Measurements from ENCODE around the gene CREM.

The CREM gene

GRCh38 chr10:35135861-35136260, 9.2 kb downstream of the CREM start:
- DNase-seq (ENCODE audit: low read depth in 3 of 3): no peak

- DNase-seq (ENCODE audit: low read depth in 3 of 3): no peak
Observed at GRCh38 chr10:35136263-35136815, 9.7 kb downstream of the CREM start.

DNA sequence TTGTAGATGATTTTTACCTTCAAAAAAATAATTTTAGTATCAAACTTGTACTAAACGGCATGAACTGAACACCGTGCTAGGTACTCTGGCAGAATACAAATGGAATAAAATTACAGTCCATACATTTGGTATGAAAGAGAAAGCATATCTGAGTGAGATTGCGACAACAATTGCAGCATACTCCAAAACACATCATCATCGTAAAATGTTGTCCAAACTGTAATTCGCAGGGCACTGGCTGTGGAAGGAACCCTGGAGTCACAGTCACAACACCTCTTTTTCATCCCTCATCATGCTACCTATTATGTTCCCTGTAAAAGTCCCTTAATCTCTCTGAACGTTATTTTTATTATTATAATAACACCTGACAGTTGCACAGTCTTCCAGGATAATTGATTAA, 13.5 kb downstream of the CREM start:
- DNase-seq (ENCODE audit: low read depth in 3 of 3): no peak

DNA sequence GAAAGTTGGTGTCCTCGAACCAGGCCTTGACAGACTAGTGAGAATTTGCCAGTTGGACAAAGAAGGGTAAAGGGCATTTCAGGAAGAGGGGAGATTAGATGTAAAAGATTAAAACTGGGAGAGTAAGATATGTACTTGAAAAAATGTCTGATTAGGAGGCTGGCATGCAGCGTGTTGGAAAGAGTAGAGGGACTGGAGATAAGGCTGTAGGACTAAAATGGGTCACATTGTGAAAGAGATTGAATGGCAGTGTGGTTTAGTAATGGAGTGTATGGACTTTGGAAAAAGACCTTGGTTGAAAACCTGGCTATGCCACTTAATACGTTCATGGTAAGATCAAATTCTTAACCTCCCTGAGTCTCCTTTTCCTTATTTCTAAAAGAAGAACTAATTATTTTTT, 14.1 kb downstream of the CREM start:
- no peak for DNase-seq (ENCODE audit: low read depth in 3 of 3)

DNA sequence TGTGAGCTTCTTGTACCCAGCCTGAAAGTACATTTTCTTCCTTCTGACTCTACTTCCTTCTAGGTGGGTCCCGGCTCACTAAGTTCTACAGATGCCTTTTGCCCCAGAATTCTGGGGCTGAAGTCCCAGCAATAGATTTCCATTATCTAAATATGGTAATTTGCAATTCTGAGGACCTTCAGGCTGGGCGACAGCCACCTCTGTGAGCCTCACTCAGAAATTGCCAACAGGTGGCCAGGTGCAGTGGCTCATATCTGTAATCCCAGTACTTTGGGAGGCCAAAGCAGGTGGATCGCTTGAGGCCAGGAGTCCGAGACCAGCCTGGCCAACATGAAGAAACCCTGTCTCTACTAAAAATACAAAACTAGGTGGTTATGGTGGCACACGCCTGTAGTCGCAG, 23.7 kb downstream of the CREM start:
- DNase-seq (ENCODE audit: low read depth in 3 of 3): no peak

GRCh38 chr10:35152992-35153391, 26.3 kb downstream of the CREM start:
- DNase-seq (ENCODE audit: low read depth in 3 of 3): no peak

DNA sequence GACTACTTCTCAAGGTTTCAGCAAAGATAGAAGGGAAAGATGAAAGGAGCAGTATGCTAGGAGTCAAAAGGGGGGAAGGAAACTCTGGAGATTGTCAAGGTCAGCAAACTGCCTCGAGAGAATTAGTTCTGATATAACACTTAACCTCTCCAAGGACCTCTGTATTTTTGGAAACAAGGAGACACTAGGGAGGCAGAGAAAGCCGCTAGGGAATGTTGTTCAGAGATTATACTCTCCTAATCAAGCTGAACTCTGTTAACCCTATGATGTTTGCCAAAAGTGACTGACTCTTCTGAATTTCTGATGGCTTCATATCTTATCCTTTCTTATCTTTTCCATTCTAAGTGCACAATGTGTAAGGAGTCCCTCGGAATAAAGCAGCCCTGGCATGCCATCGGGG, 27.1 kb downstream of the CREM start:
- DNase-seq (ENCODE audit: low read depth in 3 of 3): no peak

DNA sequence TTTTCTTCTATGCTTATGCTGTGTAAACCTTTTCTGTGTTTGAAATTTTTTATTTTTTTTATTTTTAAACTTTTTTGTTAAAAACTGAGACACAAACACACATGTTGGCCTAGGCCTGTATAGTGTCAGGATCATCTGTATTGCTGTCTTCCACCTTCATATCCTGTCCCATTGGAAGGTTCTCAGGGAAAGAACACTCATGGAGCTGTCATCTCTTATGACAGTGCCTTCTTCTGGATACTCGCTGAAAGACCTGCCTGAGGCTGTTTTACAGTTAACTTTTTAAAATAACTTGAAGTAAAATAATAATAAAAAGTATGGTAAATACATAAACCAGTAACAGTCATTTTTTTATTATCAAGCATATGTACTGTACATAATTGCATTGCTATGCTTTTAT, 34.1 kb downstream of the CREM start:
- DNase-seq (ENCODE audit: low read depth in 3 of 3): no peak

DNA sequence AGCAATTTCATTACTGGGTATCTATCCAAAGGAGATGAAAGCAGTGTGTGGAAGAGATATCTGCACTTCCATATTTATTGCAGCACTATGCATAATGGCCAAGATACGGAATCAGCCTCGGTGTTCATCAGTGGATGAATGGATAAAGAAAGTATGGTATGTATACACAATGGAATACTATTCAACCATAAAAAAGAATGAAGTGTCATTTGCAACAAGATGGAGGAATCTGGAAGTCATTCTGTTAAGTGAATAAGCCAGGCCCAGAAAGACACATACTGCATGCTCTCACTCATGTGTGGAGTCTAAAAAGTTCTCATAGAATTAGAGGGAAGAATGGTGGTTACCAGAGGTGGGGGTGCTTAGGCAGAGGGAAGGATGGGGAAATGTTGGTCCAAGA, 35.3 kb downstream of the CREM start:
- no peak for DNase-seq (ENCODE audit: low read depth in 3 of 3)

- no peak for DNase-seq (ENCODE audit: low read depth in 3 of 3)
Observed at GRCh38 chr10:35165136-35165535, 38.5 kb downstream of the CREM start.

- DNase-seq (ENCODE audit: low read depth in 3 of 3): no peak
Observed at GRCh38 chr10:35165811-35166210, 39.2 kb downstream of the CREM start.

GRCh38 chr10:35166607-35167006, 40.0 kb downstream of the CREM start:
- DNase-seq (ENCODE audit: low read depth in 3 of 3): no peak

- DNase-seq (ENCODE audit: low read depth in 3 of 3): no peak
Observed at GRCh38 chr10:35167342-35167741, 40.7 kb downstream of the CREM start.

DNA sequence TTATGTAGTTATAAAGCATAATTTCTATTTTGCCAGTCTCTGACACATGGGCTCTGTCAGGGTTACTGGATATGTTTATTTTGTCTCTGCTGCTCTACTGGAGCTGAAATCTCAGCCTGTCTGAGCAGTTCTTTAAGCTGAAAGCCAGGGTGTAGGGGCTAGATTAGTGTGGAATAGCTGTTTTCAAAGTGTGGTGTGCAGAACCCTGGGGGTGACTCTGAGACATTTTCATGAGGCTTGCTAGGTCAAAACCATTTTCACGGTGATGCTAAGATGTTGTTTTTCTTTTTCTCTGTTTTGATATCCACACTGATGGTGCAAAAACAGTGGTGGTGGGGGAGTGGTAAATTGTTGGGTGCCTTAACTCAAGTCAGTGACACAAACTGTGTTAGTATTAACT, 45.5 kb downstream of the CREM start:
- DNase-seq (ENCODE audit: low read depth in 3 of 3): no peak

GRCh38 chr10:35172574-35172973, 45.9 kb downstream of the CREM start:
- no peak for DNase-seq (ENCODE audit: low read depth in 3 of 3)

GRCh38 chr10:35178331-35178730, 51.7 kb downstream of the CREM start:
- DNase-seq (ENCODE audit: low read depth in 3 of 3): no peak

- no peak for DNase-seq (ENCODE audit: low read depth in 3 of 3)
Observed at GRCh38 chr10:35182631-35183510, 56.2 kb downstream of the CREM start.

DNA sequence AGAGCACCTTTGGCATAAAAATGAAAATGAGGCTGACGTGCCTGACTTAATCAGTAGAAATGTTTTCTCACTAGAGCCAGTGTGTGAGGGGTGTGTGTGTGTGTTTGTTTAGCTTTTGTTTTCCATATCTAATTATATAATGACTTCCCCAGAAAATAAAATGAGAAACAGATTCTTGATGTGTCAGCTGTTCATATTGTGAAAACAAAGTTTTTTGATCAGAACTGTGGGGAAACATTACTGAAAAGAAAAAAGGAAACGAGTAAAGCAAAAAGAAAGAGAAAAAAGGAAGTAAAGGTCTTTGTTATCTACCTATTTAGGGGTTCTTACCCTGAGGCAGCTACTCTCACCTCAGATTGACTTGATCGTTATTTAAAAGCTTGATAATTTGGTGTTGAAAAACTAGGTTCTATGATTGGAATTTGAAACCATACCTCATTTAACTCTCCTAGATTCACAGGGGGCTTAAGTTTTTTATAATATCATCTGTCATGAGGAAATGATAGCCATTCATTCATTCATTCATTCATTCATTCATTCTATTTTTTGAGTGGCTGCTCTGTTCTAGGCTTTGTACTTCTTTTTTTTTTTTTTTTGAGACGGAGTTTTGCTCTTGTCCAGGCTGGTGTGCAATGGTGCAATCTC, 58.0 kb downstream of the CREM start:
- no peak for DNase-seq (ENCODE audit: low read depth in 3 of 3)

DNA sequence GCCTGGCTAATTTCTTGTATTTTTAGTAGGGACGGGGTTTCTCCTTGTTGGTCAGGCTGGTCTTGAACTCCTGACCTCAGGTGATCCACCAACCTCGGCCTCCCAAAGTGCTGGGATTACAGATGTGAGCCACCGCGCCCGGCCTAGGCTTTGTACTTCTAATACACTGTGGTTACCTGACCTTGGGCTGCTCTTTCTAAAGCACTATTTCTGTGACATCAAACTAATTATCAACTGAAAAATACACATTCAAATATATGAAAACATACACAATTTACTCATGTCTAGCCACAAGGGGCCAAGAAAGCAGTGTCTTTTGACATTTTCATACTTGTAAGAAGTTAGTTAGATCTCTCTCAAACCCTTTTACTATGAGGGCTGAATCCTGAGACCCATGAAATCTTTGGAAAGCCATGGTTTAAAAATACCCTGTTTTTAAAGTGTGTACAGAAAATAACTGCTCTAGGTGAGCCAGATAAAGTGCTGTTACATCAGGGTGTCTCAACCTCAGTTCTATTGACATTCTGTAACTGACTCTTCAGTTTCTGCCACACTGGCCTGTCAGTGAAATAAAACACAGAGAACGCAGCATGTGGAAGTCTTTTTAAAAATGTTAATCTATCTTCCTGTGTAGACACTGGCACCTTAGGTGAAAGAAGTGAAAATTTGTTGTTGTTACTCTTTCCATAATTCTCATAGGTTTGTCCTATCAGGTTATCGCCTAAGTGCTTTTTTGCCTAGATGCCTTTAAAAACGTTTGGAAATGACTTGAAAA, 58.8 kb downstream of the CREM start:
- no peak for DNase-seq (ENCODE audit: low read depth in 3 of 3)

- no peak for DNase-seq (ENCODE audit: low read depth in 3 of 3)
Observed at GRCh38 chr10:35188954-35189353, 62.3 kb downstream of the CREM start.

DNA sequence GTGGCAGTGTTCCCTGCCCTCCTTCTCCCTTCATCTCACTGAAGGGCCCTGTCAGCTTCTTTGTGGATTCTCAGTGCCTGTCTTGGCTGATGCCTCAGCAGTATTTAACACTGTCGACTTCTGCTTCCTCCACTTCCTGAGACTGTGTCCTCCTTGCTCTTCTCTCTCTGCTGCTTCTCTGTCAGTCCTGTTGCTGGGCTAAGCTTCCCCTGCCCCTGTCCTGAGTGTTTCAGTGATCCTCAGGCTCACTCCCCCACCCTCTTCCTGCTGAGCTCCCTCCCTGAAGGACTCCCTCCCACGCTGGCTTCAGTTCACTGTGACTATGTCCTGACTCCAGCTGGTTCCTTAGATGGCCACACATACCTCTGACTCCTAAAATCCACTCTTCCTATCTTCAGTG, 64.9 kb downstream of the CREM start:
- DNase-seq (ENCODE audit: low read depth in 3 of 3): no peak

GRCh38 chr10:35192645-35193249, 66.1 kb downstream of the CREM start:
- no peak for DNase-seq (ENCODE audit: low read depth in 3 of 3)
